GM19455 (cell line): ENCODE measurements around the gene NPAS2.
A peak's percentile ranks its signal among the peaks of the same experiment; 100 is the strongest.

Source experiments
- ATAC-seq: cut with Tn5 transposase; IDR thresholded peaks from one replicate; pipeline ENCODE4 v1.9.1; 2021; ENCODE audit not compliant: unreplicated experiment

Gene NPAS2

GRCh38 chr2:100902817-100903405, 83.0 kb downstream of the NPAS2 start:
- ATAC-seq: no peak

DNA sequence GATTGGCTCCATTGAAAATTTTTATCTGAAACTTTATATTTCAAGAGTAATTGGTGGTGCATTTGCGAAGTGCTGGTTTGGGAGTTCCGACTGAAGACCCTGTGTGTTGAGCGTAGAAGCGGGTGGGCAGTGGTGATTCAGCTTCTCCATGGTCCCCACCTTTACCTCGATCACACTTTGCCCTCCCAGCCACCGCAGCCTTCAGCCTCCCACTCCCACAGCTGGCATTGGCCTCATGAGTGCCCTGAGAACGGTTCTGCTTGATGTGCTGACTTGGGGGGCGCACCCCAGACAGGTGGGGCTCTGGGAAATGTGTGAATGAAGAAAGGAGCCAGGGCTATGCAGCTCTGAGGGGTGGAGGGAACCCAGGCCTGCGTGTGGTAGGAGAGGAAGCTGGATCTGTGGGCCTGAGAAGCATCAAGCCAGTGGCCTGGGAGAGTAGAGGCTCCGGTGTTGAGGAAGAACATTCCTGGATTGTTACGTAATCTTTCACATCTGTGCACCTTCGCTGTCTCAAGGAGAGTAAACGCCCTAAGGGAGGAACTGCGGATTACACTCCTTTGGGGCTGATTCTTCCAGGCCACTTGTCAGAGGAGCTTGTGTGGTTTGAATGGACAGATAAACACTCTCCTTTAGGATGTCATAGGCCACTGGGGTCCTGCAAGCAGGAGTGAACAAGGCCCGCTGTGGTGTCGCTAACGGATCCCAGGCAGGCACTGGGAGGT, 83.8 kb downstream of the NPAS2 start:
- ATAC-seq: no peak

GRCh38 chr2:100905132-100905805, 85.3 kb downstream of the NPAS2 start:
- ATAC-seq: no peak

GRCh38 chr2:100906131-100906530, 86.2 kb downstream of the NPAS2 start:
- no peak for ATAC-seq

- ATAC-seq: no peak
Observed at GRCh38 chr2:100906679-100907078, 86.7 kb downstream of the NPAS2 start.

- no peak for ATAC-seq
Observed at GRCh38 chr2:100907832-100908231, 87.9 kb downstream of the NPAS2 start.

GRCh38 chr2:100909534-100910081, 89.7 kb downstream of the NPAS2 start:
- no peak for ATAC-seq

DNA sequence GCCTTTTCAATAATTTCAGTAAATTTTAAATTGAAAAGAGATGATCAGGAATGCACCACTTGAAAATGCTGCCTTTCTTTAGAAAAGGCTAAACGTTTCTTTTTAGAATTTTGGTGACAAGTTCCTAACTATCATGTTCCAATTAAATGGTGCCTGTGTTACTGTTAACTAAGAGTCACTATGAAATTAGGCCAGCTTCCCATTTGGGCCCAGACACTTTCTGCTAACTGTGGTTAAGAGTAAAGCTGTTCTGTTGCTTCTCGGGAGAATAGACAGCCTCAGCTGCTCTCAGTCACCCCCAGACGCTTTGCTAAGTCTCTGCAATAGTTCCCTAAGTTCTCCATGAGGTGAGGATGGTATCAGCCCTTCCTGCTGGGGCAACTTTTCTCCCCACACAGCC, 90.2 kb downstream of the NPAS2 start:
- no peak for ATAC-seq

GRCh38 chr2:100919316-100919715, 99.4 kb downstream of the NPAS2 start:
- no peak for ATAC-seq

GRCh38 chr2:100921685-100922161, 101.8 kb downstream of the NPAS2 start:
- no peak for ATAC-seq

DNA sequence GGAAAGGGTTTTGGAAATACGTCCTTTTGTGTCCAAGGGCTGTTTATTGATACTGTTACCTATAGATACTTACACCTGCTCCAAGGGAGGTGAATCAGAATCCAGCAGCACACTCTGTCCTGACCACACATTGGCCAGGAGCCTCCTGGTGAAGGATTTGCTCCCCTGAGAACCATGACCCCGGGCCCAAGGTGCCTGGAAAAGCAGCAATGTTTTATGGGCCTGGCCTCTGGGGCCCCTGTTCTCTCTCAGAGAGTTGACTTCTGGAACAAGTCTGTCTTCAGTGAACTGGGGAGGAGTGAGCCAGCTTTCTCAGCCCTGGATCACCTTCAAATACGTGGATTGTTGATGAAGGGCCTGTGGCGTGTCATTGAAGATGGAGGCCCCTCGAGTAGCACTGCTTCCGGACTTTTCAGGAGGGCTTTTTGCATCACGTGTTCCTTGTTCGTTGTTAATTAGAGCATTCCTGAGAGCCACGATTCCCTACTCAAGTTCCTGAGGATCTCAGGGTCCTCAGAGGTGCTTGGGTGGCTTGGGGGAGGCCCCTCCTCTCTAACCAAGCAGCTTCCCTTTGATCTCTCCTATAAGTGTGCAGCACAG, 103.6 kb downstream of the NPAS2 start:
- ATAC-seq: no peak

DNA sequence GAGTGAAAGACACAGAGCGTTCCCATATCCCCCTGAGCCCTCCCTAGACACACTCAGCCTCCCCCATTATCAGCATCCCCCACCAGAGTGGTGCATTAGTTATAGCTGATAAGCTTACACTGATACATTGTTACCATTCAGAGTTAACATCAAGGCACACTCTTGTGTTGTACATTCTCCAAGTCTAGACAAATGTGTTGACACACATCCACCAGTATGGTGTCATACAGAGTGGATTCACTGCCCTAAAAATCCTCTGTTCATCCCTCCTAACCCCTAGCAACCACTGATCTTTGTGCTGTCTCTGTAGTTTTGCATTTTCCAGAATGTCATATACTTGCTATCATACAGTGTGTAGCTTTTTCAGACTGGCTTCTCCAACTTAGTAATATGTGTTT, 104.2 kb downstream of the NPAS2 start:
- peak; percentile 30 for ATAC-seq

- ATAC-seq: peak; percentile 95
Observed at GRCh38 chr2:100924520-100925451, 104.8 kb downstream of the NPAS2 start.

DNA sequence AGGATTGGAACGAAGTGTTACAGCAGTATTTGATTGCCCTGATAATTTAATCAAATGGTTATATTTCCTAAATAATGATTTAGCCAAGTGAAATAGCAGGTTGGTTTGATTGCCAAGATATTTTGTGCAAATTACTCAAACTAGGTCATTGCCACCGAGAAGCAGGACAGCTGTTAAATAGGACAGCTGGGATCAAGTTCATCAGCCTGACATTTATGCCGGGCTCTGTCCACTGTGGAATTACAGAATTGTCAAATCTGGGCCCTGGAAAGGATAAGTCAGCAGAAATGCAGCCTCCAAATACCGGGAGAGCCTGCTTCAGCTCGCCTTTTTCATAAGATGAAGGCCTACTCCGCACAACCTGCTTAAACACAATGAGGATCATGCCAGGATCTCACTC, 108.3 kb downstream of the NPAS2 start:
- no peak for ATAC-seq

- no peak for ATAC-seq
Observed at GRCh38 chr2:100929147-100929546, 109.2 kb downstream of the NPAS2 start.

DNA sequence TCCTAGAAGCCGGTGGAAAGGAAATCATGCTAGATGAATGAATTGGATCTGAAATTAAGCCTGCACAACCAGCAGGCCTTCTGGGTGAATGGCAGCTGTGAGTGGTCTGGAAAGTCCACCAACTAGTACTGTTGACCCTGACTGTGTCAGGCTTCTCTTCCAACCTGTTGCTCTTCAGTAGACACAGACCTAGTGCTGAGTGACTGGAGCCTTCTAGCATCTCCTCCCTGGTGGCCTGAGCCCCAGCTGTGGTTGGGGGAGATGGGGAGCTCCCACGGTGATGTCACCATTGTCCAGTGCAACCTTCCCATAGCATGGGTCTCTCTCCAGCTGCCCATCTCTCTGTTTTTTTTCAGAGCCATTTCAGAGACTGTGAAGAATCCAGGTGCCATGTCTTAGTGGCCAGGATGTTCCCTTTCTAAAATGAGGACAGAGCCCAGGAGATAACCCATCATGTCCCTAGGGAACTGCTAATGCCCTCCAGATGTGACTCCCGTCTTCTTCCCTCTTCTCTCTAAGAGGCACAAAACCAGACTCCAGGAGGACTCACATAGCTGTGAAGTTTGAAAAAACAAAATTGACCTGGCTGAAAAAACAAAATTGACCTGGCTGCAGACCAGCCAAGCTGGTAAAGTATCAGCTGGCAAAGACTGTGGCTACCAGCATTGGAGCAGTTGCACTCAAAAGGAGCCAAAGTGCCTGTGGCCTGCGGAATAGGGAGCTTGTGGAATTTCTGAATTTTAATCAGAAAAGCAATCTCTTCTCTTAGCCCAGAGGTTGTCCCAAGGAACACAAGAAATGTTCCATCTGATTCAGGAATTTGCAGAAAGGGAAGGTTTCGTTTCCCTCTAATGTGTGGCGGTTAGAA, 114.8 kb downstream of the NPAS2 start:
- no peak for ATAC-seq

DNA sequence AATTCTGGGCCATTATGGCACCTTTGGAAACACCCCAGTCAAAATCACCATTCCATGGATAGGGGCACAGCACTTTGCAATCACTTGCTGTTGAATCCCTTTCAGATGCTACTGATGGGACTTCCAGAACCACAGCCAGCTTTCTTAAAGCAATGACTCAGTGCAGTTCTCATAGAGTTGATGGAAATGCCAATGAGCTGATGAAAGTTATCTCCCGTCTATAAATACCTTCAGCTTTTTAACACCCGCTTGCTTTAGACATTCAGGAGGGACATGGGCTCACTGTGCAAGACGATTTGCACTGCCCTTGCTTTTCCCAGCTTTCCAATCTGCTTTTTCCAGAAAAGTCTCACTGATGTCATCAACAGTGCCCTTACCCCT, 115.4 kb downstream of the NPAS2 start:
- ATAC-seq: no peak

- no peak for ATAC-seq
Observed at GRCh38 chr2:100936070-100936741, 116.3 kb downstream of the NPAS2 start.

DNA sequence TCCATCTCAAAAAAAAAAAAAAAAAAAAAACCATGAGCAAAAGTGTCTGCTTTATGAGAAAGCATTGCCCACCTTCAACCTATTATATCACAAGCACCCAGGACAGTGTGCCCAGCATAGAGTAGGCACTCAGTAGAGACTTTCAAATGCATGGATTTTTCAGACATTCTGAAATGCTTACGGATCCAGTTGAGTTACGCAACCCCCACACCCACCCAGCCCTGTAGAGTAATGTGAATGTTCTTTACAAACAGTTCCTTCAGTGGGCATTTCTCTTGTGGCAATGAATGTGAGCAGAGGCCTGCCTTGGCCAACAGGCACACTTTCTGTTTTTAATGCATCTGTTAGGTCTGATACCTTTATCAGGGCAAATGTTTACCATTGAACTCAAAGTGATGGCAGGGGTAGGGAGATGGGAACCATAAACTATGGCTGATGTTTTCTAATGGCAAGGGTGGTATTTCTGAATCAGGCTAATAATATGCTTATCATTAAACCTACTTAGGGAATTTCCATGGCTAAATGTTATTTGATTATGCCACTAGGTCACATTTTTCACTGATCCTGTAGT, 117.1 kb downstream of the NPAS2 start:
- no peak for ATAC-seq
